IMR-90 (cell line): ENCODE data around the gene RNPEPL1. TPM values are rescaled to one million over a fixed set of nuclear protein-coding genes. Genes with fewer than 3 reads are reported as not detected.

Experiments
- ATAC-seq: fragments of 200-7000 bp; cut with Tn5 transposase; 2 replicates; pipeline ENCODE4 v1.9.1; 2020; ENCODE audit warnings: low read depth, mild to moderate bottlenecking, moderate library complexity
- BruUV-seq: library from RNA; stranded (reverse); fragments of 400-500 nt; replicated peaks from 2 replicates; lab custom pipeline; 2021; lab: Mats Ljungman, UMichigan
- CTCF ChIA-PET: fragments of 300-600 bp; formaldehyde crosslinking; extraction: SDS; loops from one replicate; lab custom pipeline; 2021; ENCODE audit warnings: antibody characterized with exemption; lab: Yijun Ruan, JAX
- POLR2A ChIA-PET: fragments of 300-600 bp; sonication (Branson Sonifier 250); formaldehyde crosslinking; loops from one replicate; lab custom pipeline; 2022; ENCODE audit warnings: antibody characterized with exemption; ENCODE audit not compliant: unreplicated experiment; lab: Charles Lee
- DNase-seq: peaks from one replicate; pipeline ENCODE4 v3.0.0; 2013
- H2AFZ ChIP-seq: replicated peaks from 2 replicates; pipeline ENCODE3; 2013; ENCODE audit warnings: low read length, mild to moderate bottlenecking; ENCODE audit not compliant: poor library complexity
- H2AK5ac ChIP-seq: 2 replicates; pipeline ENCODE4 v1.6.1; 2013; ENCODE audit warnings: low read depth, low read length, inconsistent platforms
- H2AK9ac ChIP-seq: replicated peaks from 2 replicates; pipeline ENCODE3; 2013; ENCODE audit warnings: mild to moderate bottlenecking, low read depth, low read length, moderate library complexity; ENCODE audit not compliant: poor library complexity
- H2BK120ac ChIP-seq: 2 replicates; pipeline ENCODE4 v1.6.1; 2013; ENCODE audit warnings: low read depth, low read length, inconsistent platforms
- H2BK15ac ChIP-seq: 3 replicates; pipeline ENCODE4 v1.6.1; 2013; ENCODE audit warnings: low read depth, low read length, inconsistent platforms
- H2BK20ac ChIP-seq: 2 replicates; pipeline ENCODE4 v1.6.1; 2013; ENCODE audit warnings: low read depth, mild to moderate bottlenecking, inconsistent platforms, low read length, moderate library complexity
- H2BK5ac ChIP-seq: 2 replicates; pipeline ENCODE4 v1.6.1; 2013; ENCODE audit warnings: mild to moderate bottlenecking, low read depth, low read length, inconsistent platforms; ENCODE audit not compliant: poor library complexity, severe bottlenecking
- H3K14ac ChIP-seq: replicated peaks from 2 replicates; pipeline ENCODE4 v1.6.1; 2013; ENCODE audit warnings: low read depth, low read length, inconsistent platforms
- H3K18ac ChIP-seq: 2 replicates; pipeline ENCODE4 v1.6.1; 2013; ENCODE audit warnings: low read depth, low read length, control low read depth
- H3K23ac ChIP-seq: 2 replicates; pipeline ENCODE4 v1.6.1; 2013; ENCODE audit warnings: low read depth, low read length, inconsistent platforms
- H3K27ac ChIP-seq: 2 replicates; pipeline ENCODE4 v1.5.1; 2013; ENCODE audit warnings: mild to moderate bottlenecking, control low read depth, low read length; ENCODE audit not compliant: insufficient read depth
- H3K27me3 ChIP-seq: 2 replicates; pipeline ENCODE4 v1.6.1; 2013; ENCODE audit warnings: low read length; ENCODE audit not compliant: control insufficient read depth, insufficient read depth
- H3K36me3 ChIP-seq: 2 replicates; pipeline ENCODE4 v1.6.1; 2013; ENCODE audit warnings: low read length, mixed read lengths; ENCODE audit not compliant: control insufficient read depth, insufficient read depth
- H3K4ac ChIP-seq: 2 replicates; pipeline ENCODE4 v1.6.1; 2013; ENCODE audit warnings: low read depth, low read length, inconsistent platforms
- H3K4me1 ChIP-seq: 2 replicates; pipeline ENCODE4 v1.6.1; 2013; ENCODE audit warnings: low read length, mixed read lengths; ENCODE audit not compliant: control insufficient read depth, insufficient read depth
- H3K4me2 ChIP-seq: 2 replicates; pipeline ENCODE4 v1.6.1; 2013; ENCODE audit warnings: low read depth, mild to moderate bottlenecking, control low read depth, low read length, moderate library complexity
- H3K4me3 ChIP-seq: 2 replicates; pipeline ENCODE4 v1.5.1; 2013; ENCODE audit warnings: low read depth, mild to moderate bottlenecking, control low read depth, low read length, moderate library complexity; ENCODE audit not compliant: insufficient read depth
- H3K56ac ChIP-seq: 2 replicates; pipeline ENCODE4 v1.6.1; 2013; ENCODE audit warnings: low read length, inconsistent platforms; ENCODE audit not compliant: insufficient read depth; ENCODE audit errors: extremely low read depth
- H3K79me1 ChIP-seq, 2 experiments: 2 replicates each; pipeline ENCODE4 v1.6.1; 2013; ENCODE audit warnings: low read length in 2 of 2, inconsistent platforms in 1 of 2, low read depth in 1 of 2
- H3K9ac ChIP-seq: 2 replicates; pipeline ENCODE4 v1.6.1; 2013; ENCODE audit warnings: low read depth, low read length, control low read depth
- H3K9me1 ChIP-seq: 2 replicates; pipeline ENCODE4 v1.6.1; 2013; ENCODE audit warnings: low read length, inconsistent platforms; ENCODE audit not compliant: insufficient read depth
- H3K9me3 ChIP-seq: 2 replicates; pipeline ENCODE4 v1.6.1; 2013; ENCODE audit warnings: low read length; ENCODE audit not compliant: control insufficient read depth, insufficient read depth
- H4K20me1 ChIP-seq: 2 replicates; pipeline ENCODE4 v1.6.1; 2013; ENCODE audit warnings: low read length, inconsistent platforms; ENCODE audit not compliant: insufficient read depth
- H4K5ac ChIP-seq: 2 replicates; pipeline ENCODE4 v1.6.1; 2013; ENCODE audit warnings: mild to moderate bottlenecking, low read depth, low read length, control low read depth
- H4K8ac ChIP-seq, 2 experiments: 2 replicates each; pipeline ENCODE4 v1.6.1; 2013; ENCODE audit warnings: low read depth in 2 of 2, low read length in 2 of 2, control low read depth in 1 of 2, inconsistent platforms in 1 of 2
- H4K91ac ChIP-seq: 2 replicates; pipeline ENCODE4 v1.6.1; 2013; ENCODE audit warnings: low read depth, low read length, inconsistent platforms; ENCODE audit not compliant: insufficient read depth
- CEBPB ChIP-seq: IDR thresholded peaks from 2 replicates; pipeline ENCODE4 v1.6.1; 2012; ENCODE audit warnings: low read depth, low read length, improper control_type of control experiment
- CTCF ChIP-seq: conservative IDR thresholded peaks from 2 replicates; pipeline ENCODE4 v1.5.1; 2012; ENCODE audit warnings: mild to moderate bottlenecking, low read depth, low read length, improper control_type of control experiment
- FOS ChIP-seq: fragments of 150-350 bp; IDR thresholded peaks from 2 replicates; pipeline ENCODE4 v1.6.1; 2016; ENCODE audit warnings: low read depth, low read length
- MAZ ChIP-seq: IDR thresholded peaks from 2 replicates; pipeline ENCODE4 v1.6.1; 2012; ENCODE audit warnings: low read depth, mild to moderate bottlenecking, low read length, improper control_type of control experiment, moderate library complexity, borderline replicate concordance
- MXI1 ChIP-seq: IDR thresholded peaks from 2 replicates; pipeline ENCODE4 v1.6.1; 2012; ENCODE audit warnings: low read depth, mild to moderate bottlenecking, low read length, moderate library complexity, borderline replicate concordance
- POLR2A ChIP-seq: IDR thresholded peaks from 2 replicates; pipeline ENCODE4 v1.6.1; 2012; ENCODE audit warnings: mild to moderate bottlenecking, low read depth, low read length
- RCOR1 ChIP-seq: IDR thresholded peaks from 2 replicates; pipeline ENCODE4 v1.6.1; 2012; ENCODE audit warnings: mild to moderate bottlenecking, low read length, improper control_type of control experiment; ENCODE audit not compliant: insufficient replicate concordance
- RFX5 ChIP-seq: IDR thresholded peaks from 2 replicates; pipeline ENCODE4 v1.8.0; 2012; ENCODE audit warnings: low read depth, mild to moderate bottlenecking, low read length, moderate library complexity
- WGBS, 2 experiments: methylation state at CpG; one replicate each; pipeline versions ENCODE4 v1.1.5 to v1.1.7; 2013; ENCODE audit warnings: missing lambda C conversion rate in 2 of 2; ENCODE audit not compliant: insufficient read length in 1 of 2; ENCODE audit errors: extremely low coverage in 2 of 2; 5-methylcytosine and 5-hydroxymethylcytosine counted together
- dilution Hi-C: fragments of 300-500 bp; cut with HindIII; formaldehyde crosslinking; loops from one replicate; pipeline ENCODE4 v1.14.3; 2018; ENCODE audit warnings: low sequenced_read_pairs; ENCODE audit not compliant: unreplicated experiment
- in situ Hi-C: fragments of 300-500 bp; cut with MboI; formaldehyde crosslinking; loops from 3 replicates; pipeline ENCODE4 v1.14.3; 2019; ENCODE audit warnings: low sequenced_read_pairs, inconsistent platforms, mixed read lengths
- intact Hi-C: fragments of 100-400 bp; cut with micrococcal nuclease; formaldehyde crosslinking; loops from 2 replicates; pipeline ENCODE4 v1.10.0; 2022
- polyA plus RNA-seq, 3 experiments: library from polyadenylated mRNA; depleted of rRNA; stranded (reverse); fragments of >200 nt; gene quantifications; 2 replicates each; pipeline ENCODE4 v1.2.3, GENCODE V29; 2012; ENCODE audit warnings: low replicate concordance in 1 of 3
- total RNA-seq: library from RNA; depleted of rRNA; stranded (reverse); fragments of >200 nt; gene quantifications from 2 replicates; pipeline ENCODE4 v1.2.3, GENCODE V29; 2012

Gene RNPEPL1
- total and polyA plus RNA-seq, 2 of the 4 experiments (the other 2 are of a cell fraction) = 3.8 to 18.7 TPM

- CTCF ChIA-PET = no interaction called here
Observed at GRCh38 chr2:240585101-240585500, 16.8 kb downstream of the RNPEPL1 start.

More at GRCh38 chr2:240585101-240585500, 16.8 kb downstream of the RNPEPL1 start:
- Histone ChIP-seq H3K4ac (no peak overlapping the region), H3K14ac (no peak overlapping the region), H2BK120ac (no peak overlapping the region), H3K27ac (no peak overlapping the region), H2BK20ac (no peak overlapping the region), H2BK5ac (no peak overlapping the region), H4K91ac (no peak overlapping the region), H4K5ac (no peak overlapping the region), H3K4me3 (peak overlapping the region; percentile 81), H4K8ac (peak overlapping the region; percentile 15 to 85; a peak in 2 of 4 replicates), H3K27me3 (no peaks in the 10 kb centered on the region), H2AK9ac (peak overlapping the region; percentile 37), H2AFZ (peak overlapping the region; percentile 10), H3K9me1 (peaks cover 28% of the 10 kb centered on the region), H3K36me3 (peaks cover 7% of the 10 kb centered on the region), H3K4me2 (peak overlapping the region; percentile 95), H3K9me3 (peaks cover 2% of the 10 kb centered on the region; the same call in 1 of the 2 replicates), H3K79me1 (peaks cover 32 to 75% of the 10 kb centered on the region in 2 experiments), H3K18ac (no peak overlapping the region), H3K9ac (peak overlapping the region; percentile 90), H3K23ac (no peak overlapping the region), H4K20me1 (peaks cover 21% of the 10 kb centered on the region), H2AK5ac (0 out of 2 replicates have a peak overlapping the region, but pooled peaks have one; percentile 78), H3K56ac (no peak overlapping the region), H2BK15ac (no peak overlapping the region), H3K4me1 (peaks cover 18% of the 10 kb centered on the region)
- dilution Hi-C loops (no loop called here), in situ Hi-C loops (no loop called here), intact Hi-C loops (no loop called here)
- no peak for TF ChIP-seq CTCF
- TF ChIP-seq MAZ = no peak
- TF ChIP-seq POLR2A = no peak
- no peak for TF ChIP-seq RFX5
- no peak for TF ChIP-seq CEBPB
- TF ChIP-seq MXI1 = no peak
- TF ChIP-seq RCOR1 = no peak
- TF ChIP-seq FOS = no peak
- WGBS, 2 experiments = 93% methylated on average over 3 of the region's 6 CpGs; no CpG with 5 or more reads in 1 of the 2 experiments
- no TSS peak for BruUV-seq
- POLR2A ChIA-PET = no interaction called here
- ATAC-seq (no peak), DNase-seq (no peak)
